Adipocyte (in vitro differentiated cells): ENCODE data around the gene KRTAP12-3.

Experiments used
- DNase-seq: peaks from one replicate; pipeline ENCODE4 v3.0.0-alpha.2; 2015; ENCODE audit warnings: low read depth
- H3K27me3 ChIP-seq: replicated peaks from 2 replicates; pipeline ENCODE4 v1.7.0; 2013; ENCODE audit warnings: mild to moderate bottlenecking, low read length, moderate library complexity; ENCODE audit not compliant: control insufficient read depth, insufficient read depth
- H3K36me3 ChIP-seq: 2 replicates; pipeline ENCODE4 v1.7.0; 2013; ENCODE audit warnings: low read length, mild to moderate bottlenecking, moderate library complexity; ENCODE audit not compliant: control insufficient read depth, insufficient read depth, severe bottlenecking
- H3K4me1 ChIP-seq: 2 replicates; pipeline ENCODE4 v1.7.0; 2013; ENCODE audit warnings: mild to moderate bottlenecking, low read length, moderate library complexity; ENCODE audit not compliant: control insufficient read depth, insufficient read depth
- H3K4me3 ChIP-seq: 2 replicates; pipeline ENCODE4 v1.7.0; 2013; ENCODE audit warnings: mild to moderate bottlenecking, low read length, moderate library complexity
- H3K9ac ChIP-seq: 2 replicates; pipeline ENCODE4 v1.7.0; 2013; ENCODE audit warnings: mild to moderate bottlenecking, low read length, moderate library complexity
- H3K9me3 ChIP-seq: 2 replicates; pipeline ENCODE4 v1.7.0; 2013; ENCODE audit warnings: mild to moderate bottlenecking, low read length, moderate library complexity; ENCODE audit not compliant: control insufficient read depth

The KRTAP12-3 gene

GRCh38 chr21:44701023-44701400 is 43.3 kb downstream of the KRTAP12-3 start:
- Histone ChIP-seq H3K9me3 (peaks cover 2% of the 10 kb centered on the region), H3K4me3 (no peak overlapping the region), H3K27me3 (peaks cover 64% of the 10 kb centered on the region), H3K9ac (no peak overlapping the region), H3K4me1 (no peaks in the 10 kb centered on the region), H3K36me3 (no peaks in the 10 kb centered on the region)
- DNase-seq = no peak

- no peak for DNase-seq
- Histone ChIP-seq H3K9ac (no peak overlapping the region), H3K4me3 (no peak overlapping the region), H3K9me3 (no peaks in the 10 kb centered on the region), H3K27me3 (peaks cover 64% of the 10 kb centered on the region), H3K4me1 (no peaks in the 10 kb centered on the region), H3K36me3 (no peaks in the 10 kb centered on the region)
Observed at GRCh38 chr21:44701541-44701940, 43.8 kb downstream of the KRTAP12-3 start.

DNA sequence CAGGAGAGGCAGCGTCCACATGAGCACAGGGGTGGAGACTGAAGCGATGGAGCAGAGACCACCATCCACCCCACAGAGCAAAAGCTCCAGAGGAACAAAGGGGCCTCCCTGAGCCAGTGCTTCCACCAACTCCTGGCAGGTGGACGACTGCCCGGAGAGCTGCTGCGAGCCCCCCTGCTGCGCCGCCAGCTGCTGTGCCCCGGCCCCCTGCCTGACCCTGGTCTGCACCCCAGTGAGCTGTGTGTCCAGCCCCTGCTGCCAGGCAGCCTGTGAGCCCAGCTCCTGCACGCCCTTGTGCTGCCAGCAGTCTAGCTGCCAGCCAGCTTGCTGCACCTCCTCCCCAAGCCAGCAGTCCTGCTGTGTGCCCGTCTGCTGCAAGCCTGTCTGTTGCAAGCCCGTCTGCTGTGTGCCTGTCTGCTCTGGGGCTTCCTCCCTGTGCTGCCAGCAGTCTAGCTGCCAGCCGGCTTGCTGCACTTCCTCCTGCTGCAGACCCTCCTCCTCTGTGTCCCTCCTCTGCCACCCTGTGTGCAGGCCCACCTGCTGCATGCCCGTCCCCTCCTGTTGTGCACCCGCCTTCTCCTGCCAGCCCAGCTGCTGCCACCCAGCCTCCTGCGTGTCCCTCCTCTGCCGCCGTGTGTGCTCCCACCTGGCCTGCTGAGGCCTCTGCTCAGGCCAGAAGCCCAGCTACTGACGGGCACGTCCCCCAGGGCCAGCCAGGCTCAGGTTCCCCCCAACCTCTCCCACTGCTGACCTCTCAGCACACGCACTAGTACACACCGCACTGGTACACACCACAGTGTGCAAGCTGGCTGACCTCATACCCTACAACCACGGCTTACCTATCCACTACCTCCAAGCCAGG is 44.6 kb downstream of the KRTAP12-3 start:
- no peak for DNase-seq
- Histone ChIP-seq H3K36me3 (no peaks in the 10 kb centered on the region), H3K4me1 (no peaks in the 10 kb centered on the region), H3K4me3 (no peak overlapping the region), H3K9me3 (no peaks in the 10 kb centered on the region), H3K9ac (no peak overlapping the region), H3K27me3 (peaks cover 64% of the 10 kb centered on the region)

GRCh38 chr21:44702973-44703730 is 45.4 kb downstream of the KRTAP12-3 start:
- Histone ChIP-seq H3K36me3 (no peaks in the 10 kb centered on the region), H3K9ac (no peak overlapping the region), H3K27me3 (peaks cover 70% of the 10 kb centered on the region), H3K4me3 (no peak overlapping the region), H3K4me1 (no peaks in the 10 kb centered on the region), H3K9me3 (no peaks in the 10 kb centered on the region)
- DNase-seq = no peak

GRCh38 chr21:44703731-44704635 is 46.3 kb downstream of the KRTAP12-3 start:
- Histone ChIP-seq H3K9ac (no peak overlapping the region), H3K27me3 (peaks cover 77% of the 10 kb centered on the region), H3K4me1 (no peaks in the 10 kb centered on the region), H3K9me3 (no peaks in the 10 kb centered on the region), H3K4me3 (no peak overlapping the region), H3K36me3 (no peaks in the 10 kb centered on the region)
- no peak for DNase-seq

DNA sequence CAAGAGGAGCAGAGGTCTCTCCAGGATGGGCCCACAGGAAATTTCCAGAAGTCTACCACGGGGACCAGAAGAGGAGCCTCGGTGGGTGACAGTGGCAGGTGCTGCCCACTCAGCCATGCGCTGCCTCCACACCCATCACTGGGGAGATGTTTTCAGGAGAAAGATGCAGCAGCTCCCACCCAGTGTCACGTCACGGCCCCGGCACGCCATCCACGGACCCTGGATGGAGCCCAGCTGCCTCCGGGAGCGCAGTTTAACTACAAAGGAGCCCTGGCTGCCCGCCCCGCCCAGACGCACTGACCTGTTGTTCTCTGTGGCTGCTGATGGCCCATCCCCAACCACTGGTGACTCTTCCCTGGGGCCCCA is 46.9 kb downstream of the KRTAP12-3 start:
- Histone ChIP-seq H3K4me1 (no peaks in the 10 kb centered on the region), H3K27me3 (peaks cover 78% of the 10 kb centered on the region), H3K4me3 (no peak overlapping the region), H3K9ac (no peak overlapping the region), H3K36me3 (no peaks in the 10 kb centered on the region), H3K9me3 (no peaks in the 10 kb centered on the region)
- no peak for DNase-seq

- Histone ChIP-seq H3K9ac (no peak overlapping the region), H3K4me3 (no peak overlapping the region), H3K36me3 (no peaks in the 10 kb centered on the region), H3K27me3 (peaks cover 75% of the 10 kb centered on the region), H3K4me1 (no peaks in the 10 kb centered on the region), H3K9me3 (no peaks in the 10 kb centered on the region)
- DNase-seq = no peak
Observed at GRCh38 chr21:44706026-44706705, 48.4 kb downstream of the KRTAP12-3 start.

DNA sequence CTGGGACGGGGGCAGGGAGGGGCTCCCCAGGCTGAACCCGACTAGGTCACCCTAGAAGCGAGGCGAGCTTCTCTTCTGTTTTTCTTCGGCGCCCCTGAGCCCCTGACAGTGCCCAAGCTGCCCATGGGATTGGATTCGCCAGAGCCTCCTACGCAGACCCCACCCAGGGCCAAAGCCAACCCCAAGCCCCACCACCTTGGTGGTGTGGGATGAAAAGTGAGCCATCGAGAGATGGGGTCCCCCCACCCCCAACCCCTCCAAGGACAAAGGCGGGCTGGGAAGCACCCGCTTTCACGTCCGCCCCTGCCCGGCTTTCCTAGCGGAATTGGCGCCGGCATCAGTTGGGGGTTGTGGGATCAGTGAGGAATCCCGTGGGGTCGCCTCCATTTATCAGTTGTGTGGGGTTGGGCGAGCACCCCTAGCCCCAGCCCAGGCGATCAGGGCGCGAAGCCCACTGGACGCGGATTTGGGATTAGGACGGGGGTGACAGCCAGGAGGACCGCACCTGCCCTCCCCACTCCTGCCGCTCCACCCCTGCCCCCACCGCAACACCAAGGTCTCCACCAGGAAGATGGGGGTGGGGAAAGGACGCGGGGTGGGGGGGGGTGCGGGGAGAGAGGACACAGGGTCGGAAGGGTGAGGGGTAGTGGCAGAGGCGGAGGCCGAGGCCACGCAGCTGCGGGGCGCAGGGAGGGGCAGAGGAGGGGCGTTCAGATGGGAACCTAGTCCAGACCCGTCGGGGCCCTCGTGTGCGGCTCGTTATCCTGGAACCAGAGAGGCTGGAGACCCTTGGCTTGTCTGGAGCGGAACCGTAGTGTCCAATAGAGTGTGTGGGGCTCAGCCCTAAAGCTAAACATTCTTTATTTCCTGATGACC is 49.2 kb downstream of the KRTAP12-3 start:
- H3K4me3 ChIP-seq = no peak overlapping the region
- peaks cover 75% of the 10 kb centered on the region for H3K27me3 ChIP-seq
- no peaks in the 10 kb centered on the region for H3K9me3 ChIP-seq
- no peaks in the 10 kb centered on the region for H3K36me3 ChIP-seq
- DNase-seq = no peak
- no peaks in the 10 kb centered on the region for H3K4me1 ChIP-seq
- no peak overlapping the region for H3K9ac ChIP-seq
